Caco-2 (cell line): ENCODE results near the gene DDX24. TPM values are rescaled to one million over a fixed set of nuclear protein-coding genes. Genes with fewer than 3 reads are reported as not detected.

Source experiments
- BruUV-seq: library from RNA; stranded (reverse); fragments of 400-500 nt; replicated peaks from 2 replicates; lab custom pipeline; 2021; lab: Mats Ljungman, UMichigan
- CTCF ChIA-PET: fragments of 300-600 bp; sonication (Branson Sonifier 250); formaldehyde crosslinking; loops from one replicate; lab custom pipeline; 2022; ENCODE audit warnings: antibody characterized with exemption; lab: Charles Lee
- POLR2A ChIA-PET: fragments of 300-600 bp; sonication (Branson Sonifier 250); formaldehyde crosslinking; loops from one replicate; lab custom pipeline; 2022; ENCODE audit warnings: antibody characterized with exemption; lab: Charles Lee
- DNase-seq, 2 experiments: peaks; one replicate each; pipeline versions ENCODE4 v3.0.0 to v3.0.0-alpha.2; 2020 to 2022
- H3K27me3 ChIP-seq: replicated peaks from 2 replicates; pipeline ENCODE4 v1.6.0; 2011; ENCODE audit warnings: low read length; ENCODE audit not compliant: control insufficient read depth, insufficient read depth
- H3K36me3 ChIP-seq: 2 replicates; pipeline ENCODE4 v1.5.1; 2011; ENCODE audit warnings: low read length; ENCODE audit not compliant: control insufficient read depth, insufficient read depth
- H3K4me1 ChIP-seq: fragments of 250-450 bp; sonication (Bioruptor Pico); 2 replicates; pipeline ENCODE4 v1.5.1; 2020; ENCODE audit warnings: mild to moderate bottlenecking
- H3K4me3 ChIP-seq: 2 replicates; pipeline ENCODE4 v1.5.1; 2011; ENCODE audit warnings: low read depth, mild to moderate bottlenecking, control low read depth, low read length
- H3K9me3 ChIP-seq: fragments of 250-450 bp; sonication (Bioruptor Pico); 2 replicates; pipeline ENCODE4 v1.5.1; 2020; ENCODE audit warnings: mild to moderate bottlenecking, moderate library complexity
- H3K27ac Mint-ChIP-seq: one replicate; pipeline ENCODE4 v1.8.0; 2022; ENCODE audit warnings: mixed read lengths; ENCODE audit not compliant: unreplicated experiment
- H3K27me3 Mint-ChIP-seq: one replicate; pipeline ENCODE4 v1.8.0; 2022; ENCODE audit warnings: mixed read lengths; ENCODE audit not compliant: insufficient read depth, unreplicated experiment
- H3K36me3 Mint-ChIP-seq: one replicate; pipeline ENCODE4 v1.8.0; 2022; ENCODE audit warnings: mild to moderate bottlenecking, mixed read lengths; ENCODE audit not compliant: insufficient read depth, unreplicated experiment
- H3K4me1 Mint-ChIP-seq: one replicate; pipeline ENCODE4 v1.8.0; 2022; ENCODE audit warnings: low read depth, mixed read lengths; ENCODE audit not compliant: unreplicated experiment
- H3K4me3 Mint-ChIP-seq: one replicate; pipeline ENCODE4 v1.8.0; 2022; ENCODE audit warnings: mild to moderate bottlenecking, moderate library complexity, mixed read lengths; ENCODE audit not compliant: unreplicated experiment
- H3K9me3 Mint-ChIP-seq: one replicate; pipeline ENCODE4 v1.8.0; 2022; ENCODE audit warnings: mixed read lengths; ENCODE audit not compliant: unreplicated experiment
- intact Hi-C: fragments of 100-400 bp; cut with micrococcal nuclease; formaldehyde crosslinking; loops from one replicate; pipeline ENCODE4 v1.10.0; 2022; ENCODE audit not compliant: unreplicated experiment
- total RNA-seq: library from RNA; stranded (reverse); gene quantifications from 2 replicates; pipeline ENCODE4 v1.2.3, GENCODE V29; 2022
- TF ChIP-seq, protein P1 (sequence below), 2 experiments: fragments of 200-600 bp in 1 of 2; IDR thresholded peaks; 1 replicate in 1 of 2; 2 replicates in 1 of 2; pipeline versions ENCODE4 v1.5.1 to v1.8.0; 2011 to 2022; ENCODE audit warnings: antibody characterized with exemption in 1 of 2, control low read depth in 1 of 2, inconsistent platforms in 1 of 2, low read depth in 1 of 2, low read length in 1 of 2, mild to moderate bottlenecking in 1 of 2, moderate library complexity in 1 of 2; ENCODE audit not compliant: insufficient read depth in 1 of 2, severe bottlenecking in 1 of 2, unreplicated experiment in 1 of 2

Gene DDX24
- total RNA-seq, 1 experiment from 2014 or later: 131 TPM

DNA sequence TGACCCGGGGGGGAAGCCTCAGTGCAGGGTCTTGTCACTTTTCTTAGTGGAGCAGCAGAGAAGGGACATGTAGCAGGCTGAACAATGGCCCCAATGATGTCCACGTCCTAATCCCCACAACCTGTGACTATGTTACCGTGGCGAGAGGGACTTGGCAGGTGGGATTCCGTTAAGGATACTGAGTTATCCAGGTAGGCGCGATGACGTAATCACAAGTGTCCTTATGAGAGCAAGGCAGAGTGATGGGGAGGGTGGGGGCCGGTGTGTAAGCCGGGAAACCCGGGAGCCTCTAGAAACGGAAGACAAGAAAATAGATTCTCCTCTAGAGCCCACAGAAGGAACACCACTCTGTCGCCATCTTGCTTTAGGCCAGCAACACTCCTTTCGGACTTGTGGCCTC is 50.4 kb downstream of the DDX24 start:
- intact Hi-C loops: loop anchor here (10.0 kb wide), 1 partner anchor 274 kb away; no protein-coding TSS in a partner anchor
- Histone ChIP-seq H3K27me3 (no peaks in the 10 kb centered on the region), H3K4me1 (peaks cover 3% of the 10 kb centered on the region; the same call in 1 of the 2 replicates), H3K9me3 (no peaks in the 10 kb centered on the region), H3K4me3 (no peak overlapping the region), H3K36me3 (no peaks in the 10 kb centered on the region)
- TF ChIP-seq, protein P1, sequence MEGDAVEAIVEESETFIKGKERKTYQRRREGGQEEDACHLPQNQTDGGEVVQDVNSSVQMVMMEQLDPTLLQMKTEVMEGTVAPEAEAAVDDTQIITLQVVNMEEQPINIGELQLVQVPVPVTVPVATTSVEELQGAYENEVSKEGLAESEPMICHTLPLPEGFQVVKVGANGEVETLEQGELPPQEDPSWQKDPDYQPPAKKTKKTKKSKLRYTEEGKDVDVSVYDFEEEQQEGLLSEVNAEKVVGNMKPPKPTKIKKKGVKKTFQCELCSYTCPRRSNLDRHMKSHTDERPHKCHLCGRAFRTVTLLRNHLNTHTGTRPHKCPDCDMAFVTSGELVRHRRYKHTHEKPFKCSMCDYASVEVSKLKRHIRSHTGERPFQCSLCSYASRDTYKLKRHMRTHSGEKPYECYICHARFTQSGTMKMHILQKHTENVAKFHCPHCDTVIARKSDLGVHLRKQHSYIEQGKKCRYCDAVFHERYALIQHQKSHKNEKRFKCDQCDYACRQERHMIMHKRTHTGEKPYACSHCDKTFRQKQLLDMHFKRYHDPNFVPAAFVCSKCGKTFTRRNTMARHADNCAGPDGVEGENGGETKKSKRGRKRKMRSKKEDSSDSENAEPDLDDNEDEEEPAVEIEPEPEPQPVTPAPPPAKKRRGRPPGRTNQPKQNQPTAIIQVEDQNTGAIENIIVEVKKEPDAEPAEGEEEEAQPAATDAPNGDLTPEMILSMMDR (IDR thresholded peaks at IDR 0.05; ENCODE audit: insufficient read depth in 1 of 2, low read depth in 1 of 2, low read length in 1 of 2, severe bottlenecking in 1 of 2, unreplicated experiment in 1 of 2): no peak
- no peaks in the 10 kb centered on the region for H3K9me3 Mint-ChIP-seq
- BruUV-seq: no TSS peak
- POLR2A ChIA-PET: no interaction called here
- no peak overlapping the region for H3K27ac Mint-ChIP-seq
- H3K27me3 Mint-ChIP-seq: no peaks in the 10 kb centered on the region
- no peak for DNase-seq
- no peaks in the 10 kb centered on the region for H3K36me3 Mint-ChIP-seq
- CTCF ChIA-PET: no interaction called here
- no peaks in the 10 kb centered on the region for H3K4me1 Mint-ChIP-seq
- H3K4me3 Mint-ChIP-seq: no peak overlapping the region

DNA sequence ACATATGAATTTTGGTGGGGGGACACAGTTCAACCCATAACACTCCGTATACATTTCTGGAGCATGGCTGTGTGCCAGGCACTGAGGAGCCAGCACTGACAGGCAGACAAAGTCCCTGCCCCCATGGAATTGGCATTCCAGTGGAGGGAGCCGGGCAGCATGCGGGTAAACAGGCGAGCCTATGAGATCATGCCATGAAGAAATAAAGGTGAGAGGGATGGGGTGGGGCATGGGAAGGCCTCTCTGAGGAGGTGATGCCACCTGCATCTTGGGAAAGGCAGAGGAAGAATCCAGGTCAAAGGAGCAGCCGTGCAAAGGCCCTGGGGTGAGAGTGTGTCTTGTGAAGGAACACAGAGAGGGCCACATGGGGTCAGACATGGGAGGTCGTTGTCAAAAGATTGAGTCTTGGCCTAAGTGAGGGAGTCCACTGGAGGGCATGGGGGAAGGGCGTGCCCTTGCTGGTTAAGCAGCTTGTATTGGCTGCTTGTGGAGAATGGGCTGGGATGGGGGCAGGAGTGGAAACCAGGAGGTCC is 51.3 kb downstream of the DDX24 start:
- no peaks in the 10 kb centered on the region for H3K4me1 Mint-ChIP-seq
- ChIA-PET CTCF (no interaction called here), POLR2A (no interaction called here)
- Histone ChIP-seq H3K4me1 (peaks cover 3% of the 10 kb centered on the region; the same call in 1 of the 2 replicates), H3K36me3 (no peaks in the 10 kb centered on the region), H3K9me3 (no peaks in the 10 kb centered on the region), H3K4me3 (no peak overlapping the region), H3K27me3 (no peaks in the 10 kb centered on the region)
- no peaks in the 10 kb centered on the region for H3K27me3 Mint-ChIP-seq
- DNase-seq: no peak
- no peak overlapping the region for H3K27ac Mint-ChIP-seq
- TF ChIP-seq, protein P1 (IDR thresholded peaks at IDR 0.05; ENCODE audit: insufficient read depth in 1 of 2, low read depth in 1 of 2, low read length in 1 of 2, severe bottlenecking in 1 of 2, unreplicated experiment in 1 of 2): no peak
- intact Hi-C loops: loop anchor here (10.0 kb wide), 1 partner anchor 275 kb away; no protein-coding TSS in a partner anchor
- H3K4me3 Mint-ChIP-seq: no peak overlapping the region
- H3K9me3 Mint-ChIP-seq: no peaks in the 10 kb centered on the region
- BruUV-seq: no TSS peak
- no peaks in the 10 kb centered on the region for H3K36me3 Mint-ChIP-seq

DNA sequence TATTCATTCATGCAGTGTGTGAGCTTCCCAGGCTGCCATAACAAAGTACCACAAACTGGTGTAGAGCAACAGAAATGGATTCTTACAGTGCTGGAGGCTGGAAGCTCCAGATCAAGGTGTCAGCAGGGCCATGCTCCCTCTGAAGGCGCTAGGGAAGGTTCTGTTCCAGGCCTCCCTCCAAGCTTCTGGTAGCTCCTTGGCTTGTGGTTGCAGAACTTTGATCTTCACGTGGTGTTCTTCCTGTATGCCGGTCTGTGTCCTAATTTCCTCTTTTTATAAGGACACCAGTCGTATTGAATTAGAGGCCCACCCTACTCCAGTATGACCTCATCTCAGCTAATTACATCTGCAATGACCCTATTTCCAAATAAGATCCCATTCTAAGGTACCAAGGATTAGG is 51.7 kb downstream of the DDX24 start:
- H3K4me1 ChIP-seq: peaks cover 3% of the 10 kb centered on the region; the same call in 1 of the 2 replicates
- no peak overlapping the region for H3K4me3 Mint-ChIP-seq

More for the DNA sequence above, 51.7 kb downstream of the DDX24 start:
- no peaks in the 10 kb centered on the region for H3K4me1 Mint-ChIP-seq
- TF ChIP-seq, protein P1 (IDR thresholded peaks at IDR 0.05; ENCODE audit: insufficient read depth in 1 of 2, low read depth in 1 of 2, low read length in 1 of 2, severe bottlenecking in 1 of 2, unreplicated experiment in 1 of 2): no peak
- no peaks in the 10 kb centered on the region for H3K9me3 ChIP-seq
- no peaks in the 10 kb centered on the region for H3K27me3 ChIP-seq
- H3K36me3 Mint-ChIP-seq: no peaks in the 10 kb centered on the region
- no peaks in the 10 kb centered on the region for H3K9me3 Mint-ChIP-seq
- no peaks in the 10 kb centered on the region for H3K36me3 ChIP-seq
- CTCF ChIA-PET: no interaction called here
- intact Hi-C loops: no loop called here
- no TSS peak for BruUV-seq
- H3K27ac Mint-ChIP-seq: no peak overlapping the region
- H3K27me3 Mint-ChIP-seq: no peaks in the 10 kb centered on the region
- no peak overlapping the region for H3K4me3 ChIP-seq
- POLR2A ChIA-PET: no interaction called here
- DNase-seq: no peak
